ENCODE data around the gene R3HDM4. TPM values are rescaled to one million over a fixed set of nuclear protein-coding genes. Genes with fewer than 3 reads are reported as not detected.

The R3HDM4 gene
- total and polyA plus RNA-seq, 4 donors = 14.1 to 72.4 (median 20.2) TPM

GRCh38 chr19:956766-957440 lies 43.9 kb upstream of the R3HDM4 start:
- no peak overlapping the region for H3K27ac ChIP-seq (ENCODE audit: low read depth in 1 of 2, low read length in 2 of 2)
- no peak for DNase-seq (ENCODE audit: low spot score)
- no peak overlapping the region for H3K9ac ChIP-seq (ENCODE audit: low read depth in 1 of 2, low read length in 2 of 2)
- 71% methylated on average over 27 of the region's 27 CpGs for WGBS
- H3K9me3 ChIP-seq (ENCODE audit: control insufficient read depth in 4 of 4, low read length in 3 of 4) = no peaks in the 10 kb centered on the region
- H3K27me3 ChIP-seq (ENCODE audit: control insufficient read depth in 4 of 4, insufficient read depth in 4 of 4, low read length in 3 of 4) = no peaks in the 10 kb centered on the region
- no peak overlapping the region for H3K4me3 ChIP-seq (ENCODE audit: low read depth in 1 of 3, low read length in 3 of 3)
- TF ChIP-seq HNF4G (IDR thresholded peaks at IDR 0.05) = no peak
- H3K4me1 ChIP-seq (ENCODE audit: control insufficient read depth in 4 of 4, insufficient read depth in 4 of 4, low read length in 3 of 4) = peaks cover 3 to 7% (median 4%) of the 10 kb centered on the region in 4 donors
- H3K36me3 ChIP-seq (ENCODE audit: control insufficient read depth in 4 of 4, insufficient read depth in 3 of 4, low read depth in 1 of 4, low read length in 3 of 4) = peaks cover 0 to 2% (median under 1%) of the 10 kb centered on the region in 4 donors

GRCh38 chr19:955803-956765 lies 43.1 kb upstream of the R3HDM4 start:
- 85% methylated on average over 55 of the region's 55 CpGs for WGBS
- peaks cover 3 to 7% (median 4%) of the 10 kb centered on the region in 4 donors for H3K4me1 ChIP-seq (ENCODE audit: control insufficient read depth in 4 of 4, insufficient read depth in 4 of 4, low read length in 3 of 4)
- H3K27ac ChIP-seq (ENCODE audit: low read depth in 1 of 2, low read length in 2 of 2) = no peak overlapping the region
- no peaks in the 10 kb centered on the region for H3K9me3 ChIP-seq (ENCODE audit: control insufficient read depth in 4 of 4, low read length in 3 of 4)
- H3K27me3 ChIP-seq (ENCODE audit: control insufficient read depth in 4 of 4, insufficient read depth in 4 of 4, low read length in 3 of 4) = no peaks in the 10 kb centered on the region
- TF ChIP-seq SP1 (IDR thresholded peaks at IDR 0.05) (no peak), GABPA (IDR thresholded peaks at IDR 0.05 in 1 of 2, conservative IDR thresholded peaks at IDR 0.05 in 1 of 2) (no peak), NR2F2 (IDR thresholded peaks at IDR 0.05) (no peak), ZBTB33 (IDR thresholded peaks at IDR 0.05) (no peak), TAF1 (conservative IDR thresholded peaks at IDR 0.05) (no peak), JUND (IDR thresholded peaks at IDR 0.05) (no peak), RXRA (IDR thresholded peaks at IDR 0.05) (no peak), FOXA1 (IDR thresholded peaks at IDR 0.05) (no peak), CTCF (IDR thresholded peaks at IDR 0.05; ENCODE audit: low read depth, low read length, missing input control) (no peak), HNF4A (conservative IDR thresholded peaks at IDR 0.05) (no peak), HNF4G (IDR thresholded peaks at IDR 0.05) (no peak), ATF3 (IDR thresholded peaks at IDR 0.05) (no peak), EGR1 (IDR thresholded peaks at IDR 0.05; ENCODE audit: low read depth in 2 of 2) (no peak), MAX (IDR thresholded peaks at IDR 0.05) (no peak), RAD21 (IDR thresholded peaks at IDR 0.05) (no peak), YY1 (IDR thresholded peaks at IDR 0.05) (no peak), FOXA2 (IDR thresholded peaks at IDR 0.05) (no peak), REST (IDR thresholded peaks at IDR 0.05) (no peak)
- H3K9ac ChIP-seq (ENCODE audit: low read depth in 1 of 2, low read length in 2 of 2) = no peak overlapping the region
- H3K4me3 ChIP-seq (ENCODE audit: low read depth in 1 of 3, low read length in 3 of 3) = no peak overlapping the region
- peaks cover 0 to 2% (median 0%) of the 10 kb centered on the region in 4 donors for H3K36me3 ChIP-seq (ENCODE audit: control insufficient read depth in 4 of 4, insufficient read depth in 3 of 4, low read depth in 1 of 4, low read length in 3 of 4)
- no peak for DNase-seq (ENCODE audit: low spot score)

Measured in liver (tissue), 9 donors.